ENCODE measurements around the gene UCN2. TPM values are rescaled to one million over a fixed set of nuclear protein-coding genes. Genes with fewer than 3 reads are reported as not detected.
"Not testable (repeated sequence)": the region's sequence is repeated elsewhere in the genome, so short reads cannot be mapped to it uniquely, and the experiment has no call there.

Gene UCN2
- total and polyA plus RNA-seq, 2 donors = 0.09 to 4.7 TPM

GRCh38 chr3:48552111-48552951, 11.2 kb downstream of the UCN2 start:
- Histone ChIP-seq H3K4me1 (ENCODE audit: control insufficient read depth in 2 of 2, insufficient read depth in 2 of 2, low read length in 2 of 2) (peaks cover 3 to 12% of the 10 kb centered on the region in 2 donors), H3K4me3 (ENCODE audit: low read length in 2 of 2) (no peak overlapping the region), H3K36me3 (ENCODE audit: control insufficient read depth in 2 of 2, insufficient read depth in 2 of 2, low read length in 1 of 2) (no peaks in the 10 kb centered on the region), H3K27ac (ENCODE audit: low read depth in 1 of 2, low read length in 1 of 2) (no peak overlapping the region), H3K9me3 (ENCODE audit: control insufficient read depth in 2 of 2, insufficient read depth in 1 of 2, low read length in 1 of 2) (no peaks in the 10 kb centered on the region), H3K27me3 (ENCODE audit: control insufficient read depth in 2 of 2, insufficient read depth in 1 of 2, low read length in 1 of 2) (no peaks in the 10 kb centered on the region)
- WGBS = 90% methylated on average over 14 of the region's 14 CpGs
- no peak for DNase-seq (ENCODE audit: low read depth in 6 of 9, low spot score in 9 of 9)

DNA sequence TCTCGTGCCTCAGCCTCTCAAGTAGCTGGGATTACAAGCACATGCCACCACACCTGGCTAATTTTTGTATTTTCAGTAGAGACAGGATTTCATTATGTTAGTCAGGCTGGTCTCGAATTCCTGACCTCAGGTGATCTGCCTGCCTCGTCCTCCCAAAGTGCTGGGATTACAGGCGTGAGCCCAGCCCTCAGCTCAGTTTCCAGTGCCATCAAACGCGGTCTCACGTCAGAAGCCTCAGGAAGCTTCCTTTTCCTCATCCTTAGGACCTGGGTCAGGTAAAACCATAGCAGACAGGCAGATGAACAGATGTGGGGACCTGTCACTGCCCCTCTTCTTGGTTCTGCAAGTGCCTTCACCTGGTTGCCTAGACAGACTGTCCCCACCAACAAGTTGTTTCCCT, 11.9 kb downstream of the UCN2 start:
- not testable (repeated sequence) for H3K9me3 ChIP-seq (ENCODE audit: control insufficient read depth in 2 of 2, insufficient read depth in 1 of 2, low read length in 1 of 2); DNase-seq (ENCODE audit: low read depth in 6 of 9, low spot score in 9 of 9); H3K4me1 ChIP-seq (ENCODE audit: control insufficient read depth in 2 of 2, insufficient read depth in 2 of 2, low read length in 2 of 2); H3K27me3 ChIP-seq (ENCODE audit: control insufficient read depth in 2 of 2, insufficient read depth in 1 of 2, low read length in 1 of 2); H3K4me3 ChIP-seq (ENCODE audit: low read length in 2 of 2); H3K36me3 ChIP-seq (ENCODE audit: control insufficient read depth in 2 of 2, insufficient read depth in 2 of 2, low read length in 1 of 2); H3K27ac ChIP-seq (ENCODE audit: low read depth in 1 of 2, low read length in 1 of 2)
- 94% methylated on average over 7 of the region's 7 CpGs for WGBS

DNA sequence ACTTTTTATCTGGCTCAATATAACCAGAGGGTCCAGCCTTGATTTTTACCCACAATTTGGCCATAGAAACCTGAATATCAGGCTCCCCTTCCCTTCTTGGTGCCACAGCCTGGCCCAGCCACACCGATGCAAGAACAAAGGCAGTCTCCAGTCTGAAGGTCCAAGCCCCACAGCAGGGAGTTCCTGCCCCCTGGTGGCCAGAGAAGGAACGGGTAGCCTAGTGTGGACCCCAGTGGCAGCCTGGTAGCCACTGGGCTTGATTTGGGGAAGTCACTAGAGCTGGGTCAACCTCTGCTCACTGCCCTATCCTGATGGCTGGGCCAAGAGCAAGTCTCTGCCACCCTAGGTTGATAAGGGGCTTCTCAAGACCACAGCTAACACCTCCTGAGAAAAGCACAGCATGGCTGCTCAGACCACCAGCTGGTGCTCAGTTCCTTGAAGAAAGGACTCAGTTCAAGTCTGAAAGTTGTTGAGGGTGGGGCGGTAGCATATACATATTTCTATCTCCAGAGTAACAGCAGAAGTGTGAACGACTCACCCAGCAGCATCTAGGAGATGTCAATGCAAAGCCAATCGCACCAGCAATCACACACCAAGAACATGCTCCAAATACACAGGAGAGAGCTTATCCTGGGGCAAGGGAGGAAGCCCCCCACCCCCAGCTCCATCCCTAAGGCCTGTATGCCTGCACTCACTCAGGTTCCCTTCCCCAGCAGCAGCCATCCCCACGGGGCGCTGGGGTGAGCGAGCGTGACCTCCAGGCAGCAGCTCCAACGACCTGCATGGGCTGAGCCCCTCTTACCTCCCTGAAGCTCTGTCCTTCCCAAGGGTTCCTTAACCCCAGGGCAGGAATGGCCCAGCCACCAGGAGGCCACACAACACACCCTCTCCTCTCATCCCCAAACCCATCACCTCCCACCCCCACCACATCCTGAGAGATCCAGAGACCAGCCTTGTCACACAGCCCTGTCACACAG, 14.6 kb downstream of the UCN2 start:
- H3K4me3 ChIP-seq (ENCODE audit: low read length in 2 of 2) = no peak overlapping the region
- no peaks in the 10 kb centered on the region for H3K9me3 ChIP-seq (ENCODE audit: control insufficient read depth in 2 of 2, insufficient read depth in 1 of 2, low read length in 1 of 2)
- peak; percentile 45 to 84 (median 67) for DNase-seq (ENCODE audit: low read depth in 6 of 9, low spot score in 9 of 9)
- H3K4me1 ChIP-seq (ENCODE audit: control insufficient read depth in 2 of 2, insufficient read depth in 2 of 2, low read length in 2 of 2) = no peaks in the 10 kb centered on the region
- 77% methylated on average over 10 of the region's 10 CpGs for WGBS
- H3K27ac ChIP-seq (ENCODE audit: low read depth in 1 of 2, low read length in 1 of 2) = no peak overlapping the region
- no peaks in the 10 kb centered on the region for H3K27me3 ChIP-seq (ENCODE audit: control insufficient read depth in 2 of 2, insufficient read depth in 1 of 2, low read length in 1 of 2)
- no peaks in the 10 kb centered on the region for H3K36me3 ChIP-seq (ENCODE audit: control insufficient read depth in 2 of 2, insufficient read depth in 2 of 2, low read length in 1 of 2)

- Histone ChIP-seq H3K36me3 (ENCODE audit: control insufficient read depth in 2 of 2, insufficient read depth in 2 of 2, low read length in 1 of 2) (no peaks in the 10 kb centered on the region), H3K9me3 (ENCODE audit: control insufficient read depth in 2 of 2, insufficient read depth in 1 of 2, low read length in 1 of 2) (no peaks in the 10 kb centered on the region), H3K27me3 (ENCODE audit: control insufficient read depth in 2 of 2, insufficient read depth in 1 of 2, low read length in 1 of 2) (no peaks in the 10 kb centered on the region), H3K4me3 (ENCODE audit: low read length in 2 of 2) (no peak overlapping the region), H3K27ac (ENCODE audit: low read depth in 1 of 2, low read length in 1 of 2) (no peak overlapping the region), H3K4me1 (ENCODE audit: control insufficient read depth in 2 of 2, insufficient read depth in 2 of 2, low read length in 2 of 2) (no peaks in the 10 kb centered on the region)
- no peak for DNase-seq (ENCODE audit: low read depth in 6 of 9, low spot score in 9 of 9)
- WGBS = 95% methylated on average over 5 of the region's 5 CpGs
These were observed 15.5 kb downstream of the UCN2 start for GRCh38 chr3:48548126-48548525.

DNA sequence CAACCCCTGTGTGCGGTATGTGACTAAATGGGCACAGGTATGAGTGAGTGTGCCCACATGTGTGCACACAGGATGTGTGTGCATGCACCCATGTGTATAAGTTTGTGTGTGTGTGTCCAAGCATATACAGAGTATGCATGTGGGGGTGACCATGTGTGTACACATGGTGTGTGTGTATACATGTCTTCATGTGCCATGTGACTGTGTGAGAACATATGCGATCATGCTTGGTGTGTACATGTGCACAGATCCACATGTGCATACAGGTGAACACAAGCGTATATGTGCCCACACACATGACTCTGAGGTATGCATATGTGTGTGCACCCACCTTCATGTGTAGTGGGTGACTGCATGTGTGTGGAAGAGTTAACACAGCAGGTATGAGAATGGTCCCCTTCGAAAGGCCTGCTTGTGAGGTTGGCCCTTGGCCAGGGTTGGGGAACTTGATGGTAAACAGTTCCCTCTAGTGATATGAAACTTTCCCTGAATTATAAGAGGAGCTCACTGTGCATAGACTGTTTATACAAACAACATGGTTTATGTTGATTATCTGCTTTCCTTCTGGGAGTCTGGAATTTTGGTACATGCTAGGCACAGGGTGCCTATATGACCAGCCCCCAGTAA, 17.3 kb downstream of the UCN2 start:
- Histone ChIP-seq H3K9me3 (ENCODE audit: control insufficient read depth in 2 of 2, insufficient read depth in 1 of 2, low read length in 1 of 2) (no peaks in the 10 kb centered on the region), H3K27ac (ENCODE audit: low read depth in 1 of 2, low read length in 1 of 2) (no peak overlapping the region), H3K4me3 (ENCODE audit: low read length in 2 of 2) (no peak overlapping the region), H3K4me1 (ENCODE audit: control insufficient read depth in 2 of 2, insufficient read depth in 2 of 2, low read length in 2 of 2) (no peaks in the 10 kb centered on the region), H3K27me3 (ENCODE audit: control insufficient read depth in 2 of 2, insufficient read depth in 1 of 2, low read length in 1 of 2) (peaks cover 0 to 4% of the 10 kb centered on the region in 2 donors), H3K36me3 (ENCODE audit: control insufficient read depth in 2 of 2, insufficient read depth in 2 of 2, low read length in 1 of 2) (no peaks in the 10 kb centered on the region)
- no peak for DNase-seq (ENCODE audit: low read depth in 6 of 9, low spot score in 9 of 9)
- 91% methylated on average over 4 of the region's 4 CpGs for WGBS

GRCh38 chr3:48544141-48544540, 19.4 kb downstream of the UCN2 start:
- H3K27me3 ChIP-seq (ENCODE audit: control insufficient read depth in 2 of 2, insufficient read depth in 1 of 2, low read length in 1 of 2) = peaks cover 0 to 4% of the 10 kb centered on the region in 2 donors
- DNase-seq (ENCODE audit: low read depth in 6 of 9, low spot score in 9 of 9) = no peak
- no peaks in the 10 kb centered on the region for H3K36me3 ChIP-seq (ENCODE audit: control insufficient read depth in 2 of 2, insufficient read depth in 2 of 2, low read length in 1 of 2)

DNA sequence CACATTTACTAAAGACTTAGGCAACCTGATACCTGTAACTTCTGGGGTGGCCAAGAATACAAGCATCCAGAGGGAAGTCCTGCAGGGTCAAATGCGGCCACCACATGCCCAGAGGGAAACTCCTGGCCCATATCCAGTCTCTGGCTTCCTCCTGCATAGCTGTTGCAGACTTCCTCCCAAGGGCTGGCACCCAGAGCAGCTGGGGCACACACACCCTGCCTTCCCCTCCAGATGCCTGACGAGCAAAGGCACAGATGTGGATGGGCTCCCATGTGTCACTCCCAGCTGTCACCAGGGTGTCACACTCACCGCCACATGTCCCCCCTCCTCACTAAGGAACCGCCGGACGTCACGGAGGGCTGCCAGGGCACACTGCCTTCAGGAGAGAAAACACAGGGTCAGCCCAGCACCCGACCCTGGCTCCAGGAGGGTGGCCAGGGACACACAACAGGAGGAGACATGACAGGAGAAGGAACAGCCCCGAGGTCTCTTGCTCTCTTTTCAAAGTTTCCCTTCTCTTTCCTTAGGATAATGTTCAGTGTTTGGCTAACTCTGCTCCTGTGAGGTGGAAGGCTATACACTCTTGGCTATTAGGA, 20.2 kb downstream of the UCN2 start:
- DNase-seq (ENCODE audit: low read depth in 6 of 9, low spot score in 9 of 9) = no peak
- H3K4me3 ChIP-seq (ENCODE audit: low read length in 2 of 2) = no peak overlapping the region
- H3K27ac ChIP-seq (ENCODE audit: low read depth in 1 of 2, low read length in 1 of 2) = no peak overlapping the region
- no peaks in the 10 kb centered on the region for H3K4me1 ChIP-seq (ENCODE audit: control insufficient read depth in 2 of 2, insufficient read depth in 2 of 2, low read length in 2 of 2)
- peaks cover 0 to 4% of the 10 kb centered on the region in 2 donors for H3K27me3 ChIP-seq (ENCODE audit: control insufficient read depth in 2 of 2, insufficient read depth in 1 of 2, low read length in 1 of 2)
- no peaks in the 10 kb centered on the region for H3K36me3 ChIP-seq (ENCODE audit: control insufficient read depth in 2 of 2, insufficient read depth in 2 of 2, low read length in 1 of 2)
- peaks cover 0 to 5% of the 10 kb centered on the region in 2 donors for H3K9me3 ChIP-seq (ENCODE audit: control insufficient read depth in 2 of 2, insufficient read depth in 1 of 2, low read length in 1 of 2)
- 29% methylated on average over 9 of the region's 9 CpGs for whole genome bisulfite sequencing

More at GRCh38 chr3:48544141-48544540, 19.4 kb downstream of the UCN2 start:
- no peak overlapping the region for H3K27ac ChIP-seq (ENCODE audit: low read depth in 1 of 2, low read length in 1 of 2)
- WGBS = 94% methylated on average over 5 of the region's 5 CpGs
- peaks cover 0 to 5% of the 10 kb centered on the region in 2 donors for H3K9me3 ChIP-seq (ENCODE audit: control insufficient read depth in 2 of 2, insufficient read depth in 1 of 2, low read length in 1 of 2)
- H3K4me1 ChIP-seq (ENCODE audit: control insufficient read depth in 2 of 2, insufficient read depth in 2 of 2, low read length in 2 of 2) = no peaks in the 10 kb centered on the region
- H3K4me3 ChIP-seq (ENCODE audit: low read length in 2 of 2) = no peak overlapping the region

- no peaks in the 10 kb centered on the region for H3K4me1 ChIP-seq (ENCODE audit: control insufficient read depth in 2 of 2, insufficient read depth in 2 of 2, low read length in 2 of 2)
- no peak overlapping the region for H3K27ac ChIP-seq (ENCODE audit: low read depth in 1 of 2, low read length in 1 of 2)
- no peak overlapping the region for H3K4me3 ChIP-seq (ENCODE audit: low read length in 2 of 2)
- no peaks in the 10 kb centered on the region for H3K36me3 ChIP-seq (ENCODE audit: control insufficient read depth in 2 of 2, insufficient read depth in 2 of 2, low read length in 1 of 2)
- no peak for DNase-seq (ENCODE audit: low read depth in 6 of 9, low spot score in 9 of 9)
- peaks cover 0 to 4% of the 10 kb centered on the region in 2 donors for H3K27me3 ChIP-seq (ENCODE audit: control insufficient read depth in 2 of 2, insufficient read depth in 1 of 2, low read length in 1 of 2)
- H3K9me3 ChIP-seq (ENCODE audit: control insufficient read depth in 2 of 2, insufficient read depth in 1 of 2, low read length in 1 of 2) = peaks cover 0 to 5% of the 10 kb centered on the region in 2 donors
- 97% methylated on average over 12 of the region's 12 CpGs for WGBS
These were observed 25.1 kb downstream of the UCN2 start for GRCh38 chr3:48538451-48538850.

Measured in thymus (tissue), 11 donors.